ENCODE data around the gene PPP1R15B. TPM values are rescaled to one million over a fixed set of nuclear protein-coding genes. Genes with fewer than 3 reads are reported as not detected.

PPP1R15B gene
- total RNA-seq (2021): 44.6 and 45.9 TPM in 2 replicates
- long read RNA-seq, full-length matches to known transcripts: 50 of 67 reads
- long read RNA-seq, partial matches to known transcripts: 0 of 67 reads
- long read RNA-seq, other reads (novel, unspliced or antisense): 17 of 67 reads

DNA sequence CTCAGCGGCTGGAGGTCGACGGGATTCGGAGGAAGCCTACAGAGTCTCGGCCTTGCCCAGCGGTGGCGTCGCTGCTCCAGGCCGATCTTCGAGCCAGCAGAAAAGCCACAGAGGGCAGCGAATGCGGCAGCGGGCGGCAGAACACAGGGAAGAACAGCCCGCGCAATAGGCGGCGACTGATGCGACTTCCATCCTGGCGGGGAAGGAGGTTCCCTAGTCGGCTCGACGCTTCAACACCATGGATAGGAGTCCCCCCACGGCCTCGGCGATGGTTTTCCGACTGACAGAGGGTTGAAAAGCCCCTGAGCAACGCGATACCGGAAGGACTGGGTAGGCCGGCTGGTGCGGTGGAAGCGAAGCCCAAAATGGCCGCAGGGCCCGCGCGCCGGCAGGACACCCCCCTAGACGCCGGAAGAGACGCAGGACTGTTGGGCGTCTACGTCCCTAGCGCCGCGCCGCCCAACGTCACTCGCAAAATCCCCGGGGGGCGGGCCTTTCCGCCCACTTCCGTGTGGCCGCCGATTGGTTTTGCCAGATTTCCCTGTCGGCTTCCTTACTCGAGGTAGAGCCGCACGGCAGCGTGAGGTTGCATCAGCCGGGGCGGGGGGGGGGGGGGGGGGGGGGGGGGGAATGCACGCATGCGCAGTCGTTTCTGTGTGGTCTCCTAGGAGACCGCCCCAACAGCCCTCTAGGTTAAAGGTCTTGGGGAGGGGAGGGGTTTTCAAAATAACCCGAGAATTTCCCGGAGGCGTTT is at the start of gene PPP1R15B:
TSS of gene PPP1R15B (minus strand) at position 367 of the 754 bp plus-strand sequence. CDS start 406 bp downstream, outside the sequence.
- peaks cover 3 to 18% of the 10 kb centered on the region in 2 experiments for H3K4me1 Mint-ChIP-seq
- Histone ChIP-seq H2AFZ (ENCODE audit: low read length) (no peak within 1 kb of the TSS), H2AK5ac (ENCODE audit: insufficient read length, low read length) (no peak within 1 kb of the TSS), H3K56ac (ENCODE audit: insufficient read length, low read depth, low read length) (peak within 1 kb of the TSS; percentile 95), H3K4ac (ENCODE audit: low read depth, low read length) (peak within 1 kb of the TSS; percentile 90), H4K91ac (ENCODE audit: insufficient read length, low read depth, low read length) (peak within 1 kb of the TSS; percentile 96), H3K79me2 (ENCODE audit: insufficient read depth, low read length) (peaks cover 43% of the 10 kb centered on the region), H3K18ac (ENCODE audit: insufficient read length, low read depth, low read length) (peak within 1 kb of the TSS; percentile 100), H2BK120ac (ENCODE audit: low read depth, low read length, poor library complexity, severe bottlenecking) (peak within 1 kb of the TSS; percentile 75), H3K79me1 (ENCODE audit: insufficient read depth, low read depth, low read length, poor library complexity, severe bottlenecking) (no peaks in the 10 kb centered on the region), H4K5ac (ENCODE audit: insufficient read length, low read depth, low read length) (peak within 1 kb of the TSS; percentile 76), H3K4me2 (ENCODE audit: insufficient read depth, insufficient read length, low read length) (peak within 1 kb of the TSS; percentile 99), H4K20me1 (ENCODE audit: control insufficient read depth, insufficient read depth, insufficient read length) (peaks cover 2% of the 10 kb centered on the region), H4K8ac (replicated peaks; ENCODE audit: insufficient read length, low read depth, low read length) (peak within 1 kb of the TSS; percentile 82), H3K9ac (ENCODE audit: extremely low read depth, insufficient read length, low read length) (peak within 1 kb of the TSS; percentile 100), H2BK12ac (ENCODE audit: insufficient read length, low read depth, low read length) (peak within 1 kb of the TSS; percentile 99), H3K9me3 (ENCODE audit: control insufficient read depth, low read depth, low read length) (no peaks in the 10 kb centered on the region), H2BK20ac (ENCODE audit: low read depth, low read length, poor library complexity, severe bottlenecking) (no peak within 1 kb of the TSS), H2BK15ac (ENCODE audit: low read depth, low read length) (no peak within 1 kb of the TSS), H3T11ph (ENCODE audit: low read length) (peak within 1 kb of the TSS; percentile 83), H3K23ac (ENCODE audit: insufficient read length, low read depth, low read length) (no peak within 1 kb of the TSS), H3K27me3 (ENCODE audit: insufficient read depth, low read length) (no peaks in the 10 kb centered on the region), H3K27ac (ENCODE audit: insufficient read length, low read depth, low read length) (peak within 1 kb of the TSS; percentile 95), H3K4me1 (ENCODE audit: insufficient read depth, low read length) (peaks cover 6% of the 10 kb centered on the region; the same call in 1 of the 2 replicates), H3K23me2 (ENCODE audit: insufficient read length, low read depth, low read length, poor library complexity, severe bottlenecking) (peaks cover 21% of the 10 kb centered on the region), H2BK5ac (ENCODE audit: insufficient read length, low read length) (peak within 1 kb of the TSS; percentile 99), H3K14ac (ENCODE audit: insufficient read depth, low read length) (peak within 1 kb of the TSS; percentile 100)
- peak within 1 kb of the TSS; percentile 98 to 100 for H3K4me3 Mint-ChIP-seq
- H3K27ac Mint-ChIP-seq: peak within 1 kb of the TSS; percentile 100
- H3K36me3 Mint-ChIP-seq (ENCODE audit: insufficient read depth in 1 of 3, low read depth in 3 of 3): peaks cover 23 to 37% (median 33%) of the 10 kb centered on the region in 3 experiments
- H3K27me3 Mint-ChIP-seq (ENCODE audit: low read depth): no peaks in the 10 kb centered on the region
- TF ChIP-seq, protein P1, sequence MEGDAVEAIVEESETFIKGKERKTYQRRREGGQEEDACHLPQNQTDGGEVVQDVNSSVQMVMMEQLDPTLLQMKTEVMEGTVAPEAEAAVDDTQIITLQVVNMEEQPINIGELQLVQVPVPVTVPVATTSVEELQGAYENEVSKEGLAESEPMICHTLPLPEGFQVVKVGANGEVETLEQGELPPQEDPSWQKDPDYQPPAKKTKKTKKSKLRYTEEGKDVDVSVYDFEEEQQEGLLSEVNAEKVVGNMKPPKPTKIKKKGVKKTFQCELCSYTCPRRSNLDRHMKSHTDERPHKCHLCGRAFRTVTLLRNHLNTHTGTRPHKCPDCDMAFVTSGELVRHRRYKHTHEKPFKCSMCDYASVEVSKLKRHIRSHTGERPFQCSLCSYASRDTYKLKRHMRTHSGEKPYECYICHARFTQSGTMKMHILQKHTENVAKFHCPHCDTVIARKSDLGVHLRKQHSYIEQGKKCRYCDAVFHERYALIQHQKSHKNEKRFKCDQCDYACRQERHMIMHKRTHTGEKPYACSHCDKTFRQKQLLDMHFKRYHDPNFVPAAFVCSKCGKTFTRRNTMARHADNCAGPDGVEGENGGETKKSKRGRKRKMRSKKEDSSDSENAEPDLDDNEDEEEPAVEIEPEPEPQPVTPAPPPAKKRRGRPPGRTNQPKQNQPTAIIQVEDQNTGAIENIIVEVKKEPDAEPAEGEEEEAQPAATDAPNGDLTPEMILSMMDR (conservative IDR thresholded peaks at IDR 0.05): no peak
- DNase-seq: peak; percentile 99
- no peaks in the 10 kb centered on the region; a peak in 2 of 5 replicates for H3K9me3 Mint-ChIP-seq
- WGBS (ENCODE audit: extremely low coverage, insufficient read length, low lambda C conversion rate): no CpG with 5 or more reads among the region's 69 CpGs
